Islet of Langerhans (tissue), 1 donor: Measurements from ENCODE around the gene KIAA1671.

ENCODE experiments used
- FAIRE-seq: peaks from one replicate; lab custom pipeline; 2011; peaks lifted over from hg19 to GRCh38; lab: Jason Lieb, UNC

Gene KIAA1671

DNA sequence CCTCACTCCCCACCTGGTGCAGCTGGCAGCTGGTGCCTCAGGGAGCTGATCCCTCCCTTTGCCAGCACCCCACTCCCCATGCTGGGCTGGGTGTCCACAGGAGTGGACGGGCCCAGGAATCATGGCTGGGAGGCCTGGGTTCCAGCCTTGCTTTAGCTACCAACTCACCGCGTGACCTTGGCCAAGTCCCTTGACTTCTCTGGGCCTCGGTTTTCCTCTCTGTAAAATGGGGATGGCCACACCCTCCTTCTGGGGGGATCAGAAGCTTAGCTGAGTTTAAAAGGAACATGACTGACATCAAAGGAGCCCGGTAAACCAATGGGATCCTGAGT lies 116.9 kb downstream of the KIAA1671 start:
- FAIRE-seq: no peak

GRCh38 chr22:25069758-25070481 lies 117.4 kb downstream of the KIAA1671 start:
- no peak for FAIRE-seq

DNA sequence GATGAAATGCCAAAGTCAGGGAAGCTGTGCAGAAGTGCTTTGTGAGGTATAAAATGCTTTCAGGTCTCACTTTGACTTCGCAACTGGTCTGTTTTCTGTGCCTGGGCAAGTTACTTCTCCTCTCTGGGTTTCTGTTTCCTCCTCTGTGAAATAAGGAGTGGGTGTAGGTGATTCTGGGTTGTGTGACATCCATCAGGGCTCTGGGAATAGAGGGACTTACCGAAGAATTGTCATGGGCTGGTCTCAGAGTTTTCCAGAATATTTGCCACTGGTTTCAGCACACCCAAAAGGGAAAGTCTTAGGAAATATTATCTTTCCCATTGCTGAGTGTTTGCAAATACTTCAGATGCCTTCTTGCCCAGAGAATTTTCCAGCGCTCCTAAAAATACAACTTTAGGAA lies 118.4 kb downstream of the KIAA1671 start:
- FAIRE-seq: no peak

GRCh38 chr22:25071720-25072119 lies 119.2 kb downstream of the KIAA1671 start:
- FAIRE-seq: no peak

GRCh38 chr22:25072406-25072805 lies 119.9 kb downstream of the KIAA1671 start:
- no peak for FAIRE-seq

- no peak for FAIRE-seq
Measured at GRCh38 chr22:25076336-25076735, 123.8 kb downstream of the KIAA1671 start.

- FAIRE-seq: no peak
Measured at GRCh38 chr22:25077056-25077455, 124.5 kb downstream of the KIAA1671 start.

DNA sequence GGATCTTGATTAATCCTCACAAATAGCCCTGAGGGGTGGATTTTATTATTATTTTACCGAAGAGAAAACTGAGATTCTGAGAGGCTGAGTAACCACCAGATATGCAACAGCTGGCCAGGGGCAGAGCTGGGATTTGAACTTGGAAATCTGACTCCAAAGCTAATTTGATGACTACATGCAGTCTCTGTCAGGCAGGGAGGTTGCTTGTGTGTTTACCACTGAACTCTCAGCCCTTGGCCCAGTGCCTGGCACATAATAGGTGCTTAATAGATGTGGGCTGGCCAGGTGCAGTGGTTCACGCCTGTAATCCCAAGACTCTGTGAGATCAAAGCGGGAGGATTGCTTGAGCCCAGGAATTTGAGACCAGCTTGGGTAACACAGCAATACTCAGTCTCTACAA lies 125.4 kb downstream of the KIAA1671 start:
- no peak for FAIRE-seq

DNA sequence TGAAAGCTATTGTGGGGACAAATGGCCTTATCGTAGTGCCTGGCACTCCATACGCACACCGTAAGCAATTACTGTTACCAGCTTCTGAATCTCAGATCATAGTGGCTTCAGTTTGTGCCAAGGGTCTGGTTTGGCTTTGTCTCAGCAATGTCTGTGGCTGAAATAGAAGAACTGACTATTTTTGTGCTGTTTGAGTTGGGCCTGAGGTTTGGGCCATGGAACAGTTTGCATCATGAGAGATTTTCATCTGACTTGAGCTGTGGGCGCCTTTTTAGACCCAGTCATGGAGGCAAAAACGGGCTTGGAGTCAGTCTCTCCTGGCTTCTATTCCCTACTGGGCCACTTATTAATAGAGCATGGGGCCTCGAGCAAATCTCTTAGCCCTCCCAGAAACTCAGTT lies 126.1 kb downstream of the KIAA1671 start:
- no peak for FAIRE-seq

DNA sequence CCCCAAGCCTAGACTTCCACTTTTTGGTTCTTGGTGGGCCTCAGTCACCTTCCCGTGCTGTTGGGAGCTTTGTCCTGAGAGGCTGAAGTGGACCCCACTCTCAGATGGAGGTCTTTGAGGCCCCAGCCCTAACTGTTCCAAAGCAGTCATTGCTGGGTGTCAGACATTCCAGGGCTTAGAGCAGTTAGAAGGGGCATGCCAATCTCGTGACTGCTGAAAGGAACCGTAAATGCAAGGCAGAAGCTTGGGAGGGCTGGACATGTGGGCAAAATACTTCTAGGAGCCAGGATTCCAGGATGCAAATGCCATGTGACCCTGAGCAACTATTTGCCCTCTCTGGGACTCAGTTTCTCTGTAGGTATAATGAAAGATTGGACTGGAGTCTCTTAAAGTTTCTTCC lies 128.3 kb downstream of the KIAA1671 start:
- no peak for FAIRE-seq

GRCh38 chr22:25081409-25081824 lies 128.9 kb downstream of the KIAA1671 start:
- FAIRE-seq: no peak

DNA sequence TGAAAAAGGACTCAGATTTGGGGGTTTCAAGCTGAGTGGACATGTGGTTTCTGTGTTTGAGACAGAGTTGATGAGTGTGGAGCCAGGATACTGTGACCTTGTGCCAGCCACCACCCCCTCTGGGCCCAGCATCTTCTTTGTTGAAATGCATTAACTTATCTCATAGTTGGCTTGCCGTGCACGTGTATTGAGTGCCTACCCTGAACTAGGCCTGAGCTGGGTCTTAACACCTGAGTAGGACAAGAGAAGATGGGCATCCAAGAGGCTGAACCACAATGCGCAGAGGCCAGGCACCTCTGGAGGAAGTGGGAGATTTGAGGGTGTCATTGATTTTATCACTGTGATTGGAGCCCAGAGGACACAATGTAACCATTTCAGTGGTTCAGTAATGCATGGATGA lies 129.6 kb downstream of the KIAA1671 start:
- no peak for FAIRE-seq

DNA sequence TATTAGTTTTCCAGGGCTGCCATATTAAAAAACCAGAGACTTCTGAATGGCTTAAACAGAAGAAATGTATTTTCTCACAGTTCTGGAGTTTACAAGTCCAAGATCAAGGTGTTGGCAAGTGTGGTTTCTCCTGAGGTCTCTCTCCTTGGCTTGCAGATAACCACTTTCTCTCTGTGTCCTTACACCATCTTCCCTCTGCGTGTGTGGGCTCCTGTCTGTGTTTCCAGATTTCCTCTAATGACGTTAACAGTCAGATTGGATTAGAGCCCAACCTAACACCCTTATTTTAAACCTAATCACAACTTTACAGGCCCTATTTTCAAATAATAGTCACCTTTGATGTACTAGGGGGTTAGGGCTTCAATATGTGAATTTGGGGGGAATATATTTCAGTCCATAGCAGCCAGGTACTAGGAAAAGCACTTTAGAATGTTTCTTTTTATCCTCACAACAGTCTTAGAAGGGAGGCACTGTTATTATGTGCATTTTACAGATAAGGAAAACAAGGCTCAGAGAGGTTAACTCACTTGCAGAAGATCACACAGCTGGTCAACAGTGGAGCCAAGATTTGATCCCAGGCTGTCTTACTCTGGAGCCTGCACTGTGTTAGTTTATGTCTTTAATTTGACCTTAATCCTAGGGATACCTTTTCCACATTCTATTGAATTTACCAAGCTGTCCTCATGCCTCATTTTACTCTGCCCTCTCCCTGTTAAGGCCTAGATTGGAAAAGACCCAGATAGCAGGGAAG lies 130.7 kb downstream of the KIAA1671 start:
- FAIRE-seq: no peak

DNA sequence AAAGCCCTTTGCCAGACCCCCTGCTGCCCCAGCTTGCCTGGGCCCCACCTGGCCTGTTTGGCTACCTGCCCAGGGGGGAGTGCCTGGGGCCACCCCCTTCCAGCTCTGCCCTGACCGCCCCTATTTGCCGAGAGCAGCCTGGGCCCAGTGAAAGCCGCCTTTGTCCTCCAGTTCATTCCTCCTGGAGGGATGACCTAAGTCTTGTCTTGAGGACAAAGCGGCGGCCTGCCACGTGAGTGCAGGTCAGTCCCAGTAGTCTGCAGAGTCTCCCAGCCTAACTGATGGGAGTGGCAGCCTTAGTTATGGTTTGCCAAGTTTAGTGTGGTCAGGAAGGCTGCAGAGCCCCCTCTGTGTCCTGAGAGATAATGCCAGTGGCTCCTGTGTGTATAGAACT lies 131.3 kb downstream of the KIAA1671 start:
- FAIRE-seq: no peak

DNA sequence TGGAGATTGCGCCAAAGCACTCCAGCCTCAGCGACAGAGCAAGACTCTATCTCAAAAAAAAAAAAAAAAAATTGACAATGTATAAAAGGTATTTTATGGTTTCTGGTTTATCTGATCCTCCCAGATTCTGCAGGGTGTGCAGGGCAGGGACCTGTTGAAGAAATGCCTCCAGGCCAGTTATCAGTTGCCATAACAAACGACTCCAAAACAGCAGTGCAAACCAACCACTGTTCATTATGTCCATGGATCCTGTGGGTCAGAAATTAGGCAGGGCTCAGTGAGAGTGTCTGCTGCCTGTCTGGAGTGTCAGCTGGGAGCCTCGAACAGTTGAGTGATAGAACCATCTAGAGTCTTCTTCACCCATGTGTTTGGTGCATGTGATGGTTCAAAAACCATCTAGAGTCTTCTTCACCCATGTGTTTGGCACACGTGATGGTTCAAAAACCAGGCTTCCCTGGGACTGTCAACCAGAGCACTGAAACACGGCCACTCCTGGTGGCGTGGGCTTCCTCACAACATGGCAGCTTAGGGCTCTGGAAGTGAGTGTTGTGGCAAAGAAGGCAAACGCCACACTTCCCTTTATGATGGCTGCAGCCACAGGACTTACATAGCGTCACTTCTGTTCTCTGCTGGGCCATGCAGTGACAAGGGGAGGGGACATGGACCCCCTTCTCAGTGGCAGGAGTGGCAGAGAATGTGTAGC lies 132.0 kb downstream of the KIAA1671 start:
- FAIRE-seq: no peak

- no peak for FAIRE-seq
Measured at GRCh38 chr22:25085156-25085555, 132.6 kb downstream of the KIAA1671 start.

DNA sequence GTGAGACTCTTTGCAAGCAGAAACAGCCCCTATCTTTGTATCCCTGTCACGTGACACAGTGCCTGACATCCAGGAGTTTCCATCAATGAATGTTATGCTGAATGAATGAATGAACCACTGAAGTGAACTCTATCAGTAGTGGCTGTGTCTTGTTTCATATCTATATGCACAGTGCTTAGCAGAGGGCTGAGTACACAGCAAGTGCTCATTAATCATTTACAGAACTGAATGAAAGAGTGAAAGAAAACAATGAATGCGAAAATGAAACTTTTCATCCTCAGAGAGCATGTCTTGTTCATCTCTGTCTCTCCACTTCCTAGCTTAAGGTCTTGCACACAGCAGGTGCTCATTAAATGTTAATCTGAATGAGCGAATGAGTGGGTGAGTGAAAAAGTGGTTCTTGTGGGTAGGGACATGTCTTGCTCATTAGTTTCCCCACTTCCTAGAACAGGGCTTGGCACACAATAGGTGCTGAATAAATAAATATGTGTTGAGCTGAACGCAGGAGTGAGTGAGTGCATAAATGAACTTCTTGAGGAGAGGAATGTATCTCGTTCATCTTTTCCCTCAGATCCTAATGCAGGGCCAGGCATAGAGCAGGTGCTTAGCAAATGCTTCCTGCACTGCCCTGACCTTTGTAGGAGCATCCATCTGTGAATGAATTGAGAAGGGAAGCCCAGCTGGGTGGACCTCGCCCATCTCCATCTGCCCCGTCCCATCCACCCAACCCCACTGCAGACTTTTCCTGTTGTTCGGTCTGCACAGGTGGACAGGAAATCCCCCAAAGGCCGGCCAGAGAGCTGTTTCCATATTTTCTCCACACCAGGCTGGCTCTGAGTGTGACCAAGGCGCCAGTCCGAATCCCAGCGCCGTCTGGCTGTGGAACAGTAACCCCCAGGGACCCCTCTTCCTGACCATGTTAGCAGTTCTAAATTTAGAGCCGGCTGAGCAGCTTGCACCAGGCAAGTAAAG lies 133.7 kb downstream of the KIAA1671 start:
- FAIRE-seq: no peak

DNA sequence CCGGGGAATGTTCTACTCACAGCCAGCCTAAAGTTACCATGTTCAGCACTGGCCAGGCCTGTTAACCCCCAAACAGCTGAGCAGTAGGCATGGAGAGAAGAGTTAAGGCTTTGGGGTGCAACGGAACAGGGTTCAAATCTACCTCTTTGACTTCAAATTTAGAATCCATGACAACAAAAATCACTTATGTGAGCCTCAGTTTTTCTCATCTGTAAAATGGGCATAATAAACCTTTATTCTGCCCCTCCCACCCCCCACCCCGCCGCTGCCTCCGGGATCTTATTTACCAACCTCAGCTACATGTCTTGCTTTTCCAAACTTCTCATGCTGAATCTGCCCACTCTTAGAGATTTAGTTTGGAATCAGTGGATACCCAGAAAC lies 134.4 kb downstream of the KIAA1671 start:
- FAIRE-seq: no peak

- FAIRE-seq: no peak
Measured at GRCh38 chr22:25090225-25090890, 137.8 kb downstream of the KIAA1671 start.

DNA sequence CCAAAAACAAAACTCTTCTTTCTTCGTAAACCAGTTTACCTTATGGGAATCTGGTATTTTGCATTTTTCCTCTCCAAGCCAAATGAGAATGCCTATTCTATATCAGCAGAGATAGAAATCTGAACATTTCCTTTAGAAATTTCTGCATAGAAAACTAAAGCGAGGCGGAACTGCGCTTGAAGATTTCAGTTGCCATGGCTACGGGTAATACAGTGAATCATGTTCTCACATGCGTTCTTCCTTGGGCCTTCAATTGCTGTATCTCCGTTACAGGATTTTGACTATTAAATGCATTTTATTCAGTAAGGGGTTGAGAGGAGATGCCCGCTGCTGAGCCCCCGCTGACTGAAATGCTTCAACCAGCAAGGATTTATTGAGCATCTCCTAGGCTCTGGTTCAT lies 138.9 kb downstream of the KIAA1671 start:
- no peak for FAIRE-seq

DNA sequence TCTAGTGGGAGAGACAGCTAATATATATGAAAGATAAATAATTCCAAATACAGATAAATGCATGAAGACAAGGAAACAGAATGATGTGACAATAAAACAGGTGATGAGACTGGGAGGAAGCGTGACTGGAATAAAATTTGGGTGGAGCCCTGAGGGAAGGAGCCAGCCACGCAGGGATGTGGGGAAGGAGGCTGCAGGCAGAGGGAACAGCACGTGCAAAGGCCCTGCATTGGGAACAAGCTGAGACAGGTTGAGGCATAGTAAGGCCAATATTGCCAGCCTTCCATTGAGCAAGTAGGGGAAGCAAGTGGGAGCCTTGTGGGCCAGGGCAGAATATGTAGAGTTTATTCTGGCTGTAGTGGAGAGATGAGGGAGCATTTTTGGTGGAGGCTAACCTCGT lies 139.6 kb downstream of the KIAA1671 start:
- FAIRE-seq: no peak

DNA sequence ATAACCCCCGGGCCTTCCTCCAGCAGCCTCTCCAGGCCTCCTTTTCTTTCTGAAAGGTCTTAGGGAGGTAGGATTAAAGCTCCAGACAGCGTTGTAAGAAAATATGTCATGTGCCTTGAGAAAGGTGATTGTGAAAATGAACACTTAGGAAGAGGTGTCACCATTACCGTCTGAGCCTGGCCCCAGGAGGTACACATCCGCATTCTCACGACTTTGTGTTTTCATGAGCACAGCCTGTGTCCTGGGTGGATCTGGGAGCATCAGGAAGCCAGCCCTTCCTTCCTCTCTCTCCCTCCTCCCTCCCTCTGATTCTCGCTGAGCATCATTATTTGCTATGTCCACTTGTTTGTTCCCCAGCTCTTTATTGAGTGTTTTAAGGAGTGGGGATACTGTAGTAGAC lies 142.1 kb downstream of the KIAA1671 start:
- no peak for FAIRE-seq
